ENCODE results near the gene PPP3R1.

DNA sequence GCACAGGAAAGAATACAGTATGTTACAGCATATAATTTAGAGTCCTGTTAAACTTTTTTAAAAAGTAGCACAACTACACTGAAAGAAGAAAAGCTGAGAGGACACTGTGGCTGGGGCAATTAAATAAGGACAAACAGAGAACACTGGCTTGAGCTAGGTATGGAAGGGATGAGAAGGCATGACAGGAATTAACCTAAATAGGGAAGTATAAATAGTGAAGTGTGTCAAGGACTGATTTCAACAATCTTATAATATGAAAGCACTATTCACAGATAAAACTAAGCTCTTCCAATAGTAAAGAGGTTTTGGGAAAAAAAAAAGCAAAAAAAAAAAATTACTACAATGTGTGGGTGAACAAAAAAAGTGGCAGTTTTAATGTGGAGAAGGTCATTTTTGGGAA lies 45.5 kb downstream of the PPP3R1 start:
- TF ChIP-seq, protein P1, sequence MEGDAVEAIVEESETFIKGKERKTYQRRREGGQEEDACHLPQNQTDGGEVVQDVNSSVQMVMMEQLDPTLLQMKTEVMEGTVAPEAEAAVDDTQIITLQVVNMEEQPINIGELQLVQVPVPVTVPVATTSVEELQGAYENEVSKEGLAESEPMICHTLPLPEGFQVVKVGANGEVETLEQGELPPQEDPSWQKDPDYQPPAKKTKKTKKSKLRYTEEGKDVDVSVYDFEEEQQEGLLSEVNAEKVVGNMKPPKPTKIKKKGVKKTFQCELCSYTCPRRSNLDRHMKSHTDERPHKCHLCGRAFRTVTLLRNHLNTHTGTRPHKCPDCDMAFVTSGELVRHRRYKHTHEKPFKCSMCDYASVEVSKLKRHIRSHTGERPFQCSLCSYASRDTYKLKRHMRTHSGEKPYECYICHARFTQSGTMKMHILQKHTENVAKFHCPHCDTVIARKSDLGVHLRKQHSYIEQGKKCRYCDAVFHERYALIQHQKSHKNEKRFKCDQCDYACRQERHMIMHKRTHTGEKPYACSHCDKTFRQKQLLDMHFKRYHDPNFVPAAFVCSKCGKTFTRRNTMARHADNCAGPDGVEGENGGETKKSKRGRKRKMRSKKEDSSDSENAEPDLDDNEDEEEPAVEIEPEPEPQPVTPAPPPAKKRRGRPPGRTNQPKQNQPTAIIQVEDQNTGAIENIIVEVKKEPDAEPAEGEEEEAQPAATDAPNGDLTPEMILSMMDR (IDR thresholded peaks at IDR 0.05): no peak
- TF ChIP-seq POLR2A (IDR thresholded peaks at IDR 0.05): no peak
